Measurements from ENCODE around the gene MLC1.

MLC1 gene

DNA sequence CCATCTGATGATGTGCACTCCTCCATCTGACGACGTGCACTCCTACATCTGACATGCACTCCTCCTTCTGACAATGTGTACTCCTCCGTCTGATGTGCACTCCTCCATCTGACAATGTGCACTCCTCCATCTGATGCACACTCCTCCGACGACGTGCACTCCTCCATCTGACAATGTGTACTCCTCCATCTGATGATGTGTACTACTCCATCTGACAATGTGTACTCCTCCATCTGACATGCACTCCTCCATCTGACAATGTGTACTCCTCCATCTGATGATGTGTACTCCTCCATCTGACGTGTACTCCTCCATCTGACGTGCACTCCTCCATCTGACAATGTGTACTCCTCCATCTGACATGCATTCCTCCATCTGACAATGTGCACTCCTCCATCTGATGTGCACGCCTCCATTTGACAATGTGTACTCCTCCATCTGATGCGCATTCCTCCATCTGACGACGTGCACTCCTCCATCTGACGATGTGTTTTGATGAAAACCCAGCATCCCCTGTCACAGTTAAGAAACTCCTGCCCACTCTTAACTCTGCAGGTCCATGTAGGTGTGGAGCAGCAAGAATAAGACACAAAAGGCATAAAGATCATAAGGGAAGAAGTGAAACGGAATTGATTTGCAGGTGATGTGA, 62.9 kb downstream of the MLC1 start:
- H3K9me3 ChIP-seq (ENCODE audit: control extremely low read depth in 1 of 5, control insufficient read depth in 4 of 5, insufficient read depth in 2 of 5, low read depth in 1 of 5, low read length in 4 of 5): no peaks in the 10 kb centered on the region
- DNase-seq: no peak
- no peak overlapping the region for H3K27ac ChIP-seq (ENCODE audit: insufficient read depth in 1 of 2, low read depth in 1 of 2, low read length in 2 of 2, poor library complexity in 1 of 2, severe bottlenecking in 2 of 2)
- H3K36me3 ChIP-seq (ENCODE audit: control insufficient read depth in 4 of 4, insufficient read depth in 4 of 4, low read length in 3 of 4): no peaks in the 10 kb centered on the region
- H3K4me1 ChIP-seq (ENCODE audit: control extremely low read depth in 1 of 4, control insufficient read depth in 4 of 4, insufficient read depth in 4 of 4, low read length in 3 of 4): peaks cover 7 to 21% (median 8%) of the 10 kb centered on the region in 4 experiments
- ChIA-PET POLR2A (no interaction called here), CTCF (no interaction called here)
- H3K4me3 ChIP-seq (ENCODE audit: control insufficient read depth in 1 of 7, extremely low read depth in 1 of 7, insufficient read depth in 4 of 7, low read depth in 2 of 7, low read length in 6 of 7): no peak overlapping the region
- WGBS (ENCODE audit: insufficient coverage): 88% methylated on average over 14 of the region's 14 CpGs
- no peaks in the 10 kb centered on the region for H3K27me3 ChIP-seq (replicated peaks in 2 of 5; ENCODE audit: control insufficient read depth in 4 of 5, insufficient read depth in 5 of 5, low read length in 4 of 5)

GRCh38 chr22:50020606-50021005, 64.6 kb downstream of the MLC1 start:
- Histone ChIP-seq H3K36me3 (ENCODE audit: control insufficient read depth in 4 of 4, insufficient read depth in 4 of 4, low read length in 3 of 4) (no peaks in the 10 kb centered on the region), H3K9me3 (ENCODE audit: control extremely low read depth in 1 of 5, control insufficient read depth in 4 of 5, insufficient read depth in 2 of 5, low read depth in 1 of 5, low read length in 4 of 5) (no peaks in the 10 kb centered on the region), H3K4me3 (ENCODE audit: control insufficient read depth in 1 of 7, extremely low read depth in 1 of 7, insufficient read depth in 4 of 7, low read depth in 2 of 7, low read length in 6 of 7) (no peak overlapping the region), H3K4me1 (ENCODE audit: control extremely low read depth in 1 of 4, control insufficient read depth in 4 of 4, insufficient read depth in 4 of 4, low read length in 3 of 4) (peaks cover 7 to 36% (median 14%) of the 10 kb centered on the region in 4 experiments), H3K27me3 (replicated peaks in 2 of 5; ENCODE audit: control insufficient read depth in 4 of 5, insufficient read depth in 5 of 5, low read length in 4 of 5) (no peaks in the 10 kb centered on the region), H3K27ac (ENCODE audit: insufficient read depth in 1 of 2, low read depth in 1 of 2, low read length in 2 of 2, poor library complexity in 1 of 2, severe bottlenecking in 2 of 2) (no peak overlapping the region)
- ChIA-PET POLR2A (no interaction called here), CTCF (no interaction called here)
- 95% methylated on average over 15 of the region's 15 CpGs for WGBS (ENCODE audit: insufficient coverage)
- no peak for DNase-seq

GRCh38 chr22:50019316-50019715, 65.9 kb downstream of the MLC1 start:
- peaks cover 7 to 46% (median 21%) of the 10 kb centered on the region in 4 experiments for H3K4me1 ChIP-seq (ENCODE audit: control extremely low read depth in 1 of 4, control insufficient read depth in 4 of 4, insufficient read depth in 4 of 4, low read length in 3 of 4)
- no peaks in the 10 kb centered on the region for H3K36me3 ChIP-seq (ENCODE audit: control insufficient read depth in 4 of 4, insufficient read depth in 4 of 4, low read length in 3 of 4)
- no peak for DNase-seq
- ChIA-PET CTCF (interaction anchor here (1.0 to 1.1 kb wide), 2 partner anchors 11 to 87 kb away, joined by 3 to 4 read pairs; no protein-coding TSS in a partner anchor), POLR2A (no interaction called here)
- no peak overlapping the region for H3K27ac ChIP-seq (ENCODE audit: insufficient read depth in 1 of 2, low read depth in 1 of 2, low read length in 2 of 2, poor library complexity in 1 of 2, severe bottlenecking in 2 of 2)
- peak overlapping the region in 1 of 7 experiments; percentile 42 for H3K4me3 ChIP-seq (ENCODE audit: control insufficient read depth in 1 of 7, extremely low read depth in 1 of 7, insufficient read depth in 4 of 7, low read depth in 2 of 7, low read length in 6 of 7)
- H3K9me3 ChIP-seq (ENCODE audit: control extremely low read depth in 1 of 5, control insufficient read depth in 4 of 5, insufficient read depth in 2 of 5, low read depth in 1 of 5, low read length in 4 of 5): no peaks in the 10 kb centered on the region
- peaks cover 0 to 9% (median 0%) of the 10 kb centered on the region in 5 experiments for H3K27me3 ChIP-seq (replicated peaks in 2 of 5; ENCODE audit: control insufficient read depth in 4 of 5, insufficient read depth in 5 of 5, low read length in 4 of 5)
- WGBS (ENCODE audit: insufficient coverage): 88% methylated on average over 1 of the region's 3 CpGs

DNA sequence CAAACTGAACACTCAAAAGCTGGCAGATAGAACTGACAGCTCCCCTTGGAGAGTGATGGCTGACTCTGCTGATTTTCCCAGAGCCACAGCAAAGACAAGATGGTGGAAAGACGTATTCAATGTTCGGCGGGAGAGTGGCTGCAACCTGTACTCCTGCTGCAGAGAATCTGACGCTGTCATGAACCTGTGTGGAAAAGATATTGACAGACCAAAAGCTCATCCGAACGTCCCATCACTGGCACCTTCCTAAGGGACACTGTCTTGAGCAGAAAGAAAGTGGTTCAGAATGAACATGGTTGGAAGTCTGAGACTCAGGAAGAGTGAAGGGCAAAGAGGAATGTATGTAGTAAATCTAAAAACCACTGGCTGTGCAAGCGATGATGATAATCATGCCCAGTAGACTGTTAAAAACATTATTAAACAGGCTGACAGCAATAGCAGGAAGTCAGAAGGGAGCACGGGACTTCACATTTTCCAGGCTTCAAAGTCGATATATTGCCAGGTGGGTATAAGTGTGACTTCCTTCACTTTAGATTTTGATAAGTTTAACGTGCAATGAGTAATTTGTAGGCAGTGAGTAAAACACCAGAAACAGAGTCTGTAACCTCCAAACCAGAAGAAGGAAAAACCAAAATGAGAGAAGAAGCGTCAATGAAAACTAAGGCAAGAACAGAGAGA, 66.5 kb downstream of the MLC1 start:
- H3K36me3 ChIP-seq (ENCODE audit: control insufficient read depth in 4 of 4, insufficient read depth in 4 of 4, low read length in 3 of 4): no peaks in the 10 kb centered on the region
- H3K27ac ChIP-seq (ENCODE audit: insufficient read depth in 1 of 2, low read depth in 1 of 2, low read length in 2 of 2, poor library complexity in 1 of 2, severe bottlenecking in 2 of 2): no peak overlapping the region
- ChIA-PET CTCF (interaction anchor here (0.9 to 2.3 kb wide), 8 partner anchors 9 to 93 kb away, joined by 3 to 9 read pairs (median 3); no protein-coding TSS in a partner anchor), POLR2A (interaction anchor here (1.6 kb wide), 1 partner anchor 38 kb away, joined by 3 read pairs; no protein-coding TSS in a partner anchor)
- DNase-seq: peak in 2 of 3 donors; percentile 31 to 41
- H3K27me3 ChIP-seq (replicated peaks in 2 of 5; ENCODE audit: control insufficient read depth in 4 of 5, insufficient read depth in 5 of 5, low read length in 4 of 5): peaks cover 0 to 14% (median 3%) of the 10 kb centered on the region in 5 experiments
- WGBS (ENCODE audit: insufficient coverage): 45% methylated on average over 9 of the region's 11 CpGs
- H3K9me3 ChIP-seq (ENCODE audit: control extremely low read depth in 1 of 5, control insufficient read depth in 4 of 5, insufficient read depth in 2 of 5, low read depth in 1 of 5, low read length in 4 of 5): no peaks in the 10 kb centered on the region
- H3K4me1 ChIP-seq (ENCODE audit: control extremely low read depth in 1 of 4, control insufficient read depth in 4 of 4, insufficient read depth in 4 of 4, low read length in 3 of 4): peaks cover 7 to 50% (median 22%) of the 10 kb centered on the region in 4 experiments
- peak overlapping the region in 2 of 7 experiments; percentile 28 to 42 for H3K4me3 ChIP-seq (ENCODE audit: control insufficient read depth in 1 of 7, extremely low read depth in 1 of 7, insufficient read depth in 4 of 7, low read depth in 2 of 7, low read length in 6 of 7)

GRCh38 chr22:50017701-50018224, 67.5 kb downstream of the MLC1 start:
- H3K4me3 ChIP-seq (ENCODE audit: control insufficient read depth in 1 of 7, extremely low read depth in 1 of 7, insufficient read depth in 4 of 7, low read depth in 2 of 7, low read length in 6 of 7): no peak overlapping the region
- POLR2A ChIA-PET: interaction anchor here (1.6 kb wide), 1 partner anchor 39 kb away, joined by 3 read pairs; no protein-coding TSS in a partner anchor
- peaks cover 7 to 50% (median 24%) of the 10 kb centered on the region in 4 experiments for H3K4me1 ChIP-seq (ENCODE audit: control extremely low read depth in 1 of 4, control insufficient read depth in 4 of 4, insufficient read depth in 4 of 4, low read length in 3 of 4)
- no peaks in the 10 kb centered on the region for H3K36me3 ChIP-seq (ENCODE audit: control insufficient read depth in 4 of 4, insufficient read depth in 4 of 4, low read length in 3 of 4)
- H3K27me3 ChIP-seq (replicated peaks in 2 of 5; ENCODE audit: control insufficient read depth in 4 of 5, insufficient read depth in 5 of 5, low read length in 4 of 5): peaks cover 0 to 23% (median 3%) of the 10 kb centered on the region in 5 experiments
- H3K27ac ChIP-seq (ENCODE audit: insufficient read depth in 1 of 2, low read depth in 1 of 2, low read length in 2 of 2, poor library complexity in 1 of 2, severe bottlenecking in 2 of 2): no peak overlapping the region
- no peaks in the 10 kb centered on the region for H3K9me3 ChIP-seq (ENCODE audit: control extremely low read depth in 1 of 5, control insufficient read depth in 4 of 5, insufficient read depth in 2 of 5, low read depth in 1 of 5, low read length in 4 of 5)
- CTCF ChIA-PET: interaction anchor here (0.6 to 2.3 kb wide), 10 partner anchors 9 to 92 kb away, joined by 3 to 9 read pairs (median 4); no protein-coding TSS in a partner anchor
- DNase-seq: no peak
- WGBS (ENCODE audit: insufficient coverage): 100% methylated on average over 2 of the region's 6 CpGs

- WGBS (ENCODE audit: insufficient coverage): 88% methylated on average over 19 of the region's 21 CpGs
- POLR2A ChIA-PET: interaction anchor here (1.6 kb wide), 1 partner anchor 39 kb away, joined by 3 read pairs; no protein-coding TSS in a partner anchor
- Histone ChIP-seq H3K36me3 (ENCODE audit: control insufficient read depth in 4 of 4, insufficient read depth in 4 of 4, low read length in 3 of 4) (no peaks in the 10 kb centered on the region), H3K27me3 (replicated peaks in 2 of 5; ENCODE audit: control insufficient read depth in 4 of 5, insufficient read depth in 5 of 5, low read length in 4 of 5) (peaks cover 0 to 29% (median 3%) of the 10 kb centered on the region in 5 experiments), H3K27ac (ENCODE audit: insufficient read depth in 1 of 2, low read depth in 1 of 2, low read length in 2 of 2, poor library complexity in 1 of 2, severe bottlenecking in 2 of 2) (no peak overlapping the region), H3K4me3 (ENCODE audit: control insufficient read depth in 1 of 7, extremely low read depth in 1 of 7, insufficient read depth in 4 of 7, low read depth in 2 of 7, low read length in 6 of 7) (no peak overlapping the region), H3K9me3 (ENCODE audit: control extremely low read depth in 1 of 5, control insufficient read depth in 4 of 5, insufficient read depth in 2 of 5, low read depth in 1 of 5, low read length in 4 of 5) (no peaks in the 10 kb centered on the region), H3K4me1 (ENCODE audit: control extremely low read depth in 1 of 4, control insufficient read depth in 4 of 4, insufficient read depth in 4 of 4, low read length in 3 of 4) (peaks cover 7 to 50% (median 24%) of the 10 kb centered on the region in 4 experiments)
- no peak for DNase-seq
- CTCF ChIA-PET: interaction anchor here (0.6 to 2.3 kb wide), 7 partner anchors 13 to 86 kb away, joined by 3 to 9 read pairs (median 4); no protein-coding TSS in a partner anchor
Observed at GRCh38 chr22:50016988-50017700, 68.1 kb downstream of the MLC1 start.
